ENCODE data around the gene FNDC3B. TPM values are rescaled to one million over a fixed set of nuclear protein-coding genes. Genes with fewer than 3 reads are reported as not detected.

FNDC3B gene
- total RNA-seq, 2 donors from 2014 or later, result 57.6 to 69.3 TPM

- no peak overlapping the region for H3K27ac ChIP-seq
- TF ChIP-seq, protein P1, sequence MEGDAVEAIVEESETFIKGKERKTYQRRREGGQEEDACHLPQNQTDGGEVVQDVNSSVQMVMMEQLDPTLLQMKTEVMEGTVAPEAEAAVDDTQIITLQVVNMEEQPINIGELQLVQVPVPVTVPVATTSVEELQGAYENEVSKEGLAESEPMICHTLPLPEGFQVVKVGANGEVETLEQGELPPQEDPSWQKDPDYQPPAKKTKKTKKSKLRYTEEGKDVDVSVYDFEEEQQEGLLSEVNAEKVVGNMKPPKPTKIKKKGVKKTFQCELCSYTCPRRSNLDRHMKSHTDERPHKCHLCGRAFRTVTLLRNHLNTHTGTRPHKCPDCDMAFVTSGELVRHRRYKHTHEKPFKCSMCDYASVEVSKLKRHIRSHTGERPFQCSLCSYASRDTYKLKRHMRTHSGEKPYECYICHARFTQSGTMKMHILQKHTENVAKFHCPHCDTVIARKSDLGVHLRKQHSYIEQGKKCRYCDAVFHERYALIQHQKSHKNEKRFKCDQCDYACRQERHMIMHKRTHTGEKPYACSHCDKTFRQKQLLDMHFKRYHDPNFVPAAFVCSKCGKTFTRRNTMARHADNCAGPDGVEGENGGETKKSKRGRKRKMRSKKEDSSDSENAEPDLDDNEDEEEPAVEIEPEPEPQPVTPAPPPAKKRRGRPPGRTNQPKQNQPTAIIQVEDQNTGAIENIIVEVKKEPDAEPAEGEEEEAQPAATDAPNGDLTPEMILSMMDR (IDR thresholded peaks at IDR 0.05), result no peak
- H3K4me1 ChIP-seq, result peaks cover 0 to 2% of the 10 kb centered on the region in 2 donors
- DNase-seq (ENCODE audit: low spot score), result no peak
- H3K27me3 ChIP-seq, result no peaks in the 10 kb centered on the region
- H3K4me3 ChIP-seq, result no peak overlapping the region
- no peaks in the 10 kb centered on the region for H3K9me3 ChIP-seq
- peaks cover 77% of the 10 kb centered on the region for H3K36me3 ChIP-seq
These were observed 303.7 kb downstream of the FNDC3B start for GRCh38 chr3:172343117-172343516.

DNA sequence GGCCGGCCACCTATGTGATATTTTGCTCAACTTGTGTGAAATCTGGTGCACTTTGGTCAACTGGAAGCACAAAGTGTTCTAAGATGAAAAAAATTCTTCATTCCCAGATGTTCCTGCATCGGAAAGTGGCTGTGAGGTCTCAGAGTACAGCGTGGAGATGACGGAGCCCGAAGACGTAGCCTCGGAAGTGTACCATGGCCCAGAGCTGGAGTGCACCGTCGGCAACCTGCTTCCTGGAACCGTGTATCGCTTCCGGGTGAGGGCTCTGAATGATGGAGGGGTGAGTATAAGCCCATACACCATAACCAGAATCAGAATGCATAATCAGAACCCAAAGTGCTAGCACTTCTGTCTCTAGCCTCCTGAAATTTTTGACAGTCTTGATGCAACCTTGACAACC is 304.6 kb downstream of the FNDC3B start:
- H3K27me3 ChIP-seq, result no peaks in the 10 kb centered on the region
- no peak for DNase-seq (ENCODE audit: low spot score)
- H3K36me3 ChIP-seq, result peaks cover 77% of the 10 kb centered on the region
- TF ChIP-seq, protein P1 (IDR thresholded peaks at IDR 0.05), result no peak
- no peak overlapping the region for H3K4me3 ChIP-seq
- no peak overlapping the region for H3K27ac ChIP-seq
- H3K9me3 ChIP-seq, result no peaks in the 10 kb centered on the region
- peaks cover 0 to 5% of the 10 kb centered on the region in 2 donors for H3K4me1 ChIP-seq

GRCh38 chr3:172346161-172346560 is 306.8 kb downstream of the FNDC3B start:
- DNase-seq (ENCODE audit: low spot score), result no peak
- no peaks in the 10 kb centered on the region for H3K27me3 ChIP-seq
- H3K36me3 ChIP-seq, result peaks cover 80% of the 10 kb centered on the region
- H3K4me1 ChIP-seq, result peaks cover 0 to 5% of the 10 kb centered on the region in 2 donors
- H3K4me3 ChIP-seq, result no peak overlapping the region
- H3K9me3 ChIP-seq, result no peaks in the 10 kb centered on the region
- TF ChIP-seq, protein P1 (IDR thresholded peaks at IDR 0.05), result no peak
- H3K27ac ChIP-seq, result no peak overlapping the region

DNA sequence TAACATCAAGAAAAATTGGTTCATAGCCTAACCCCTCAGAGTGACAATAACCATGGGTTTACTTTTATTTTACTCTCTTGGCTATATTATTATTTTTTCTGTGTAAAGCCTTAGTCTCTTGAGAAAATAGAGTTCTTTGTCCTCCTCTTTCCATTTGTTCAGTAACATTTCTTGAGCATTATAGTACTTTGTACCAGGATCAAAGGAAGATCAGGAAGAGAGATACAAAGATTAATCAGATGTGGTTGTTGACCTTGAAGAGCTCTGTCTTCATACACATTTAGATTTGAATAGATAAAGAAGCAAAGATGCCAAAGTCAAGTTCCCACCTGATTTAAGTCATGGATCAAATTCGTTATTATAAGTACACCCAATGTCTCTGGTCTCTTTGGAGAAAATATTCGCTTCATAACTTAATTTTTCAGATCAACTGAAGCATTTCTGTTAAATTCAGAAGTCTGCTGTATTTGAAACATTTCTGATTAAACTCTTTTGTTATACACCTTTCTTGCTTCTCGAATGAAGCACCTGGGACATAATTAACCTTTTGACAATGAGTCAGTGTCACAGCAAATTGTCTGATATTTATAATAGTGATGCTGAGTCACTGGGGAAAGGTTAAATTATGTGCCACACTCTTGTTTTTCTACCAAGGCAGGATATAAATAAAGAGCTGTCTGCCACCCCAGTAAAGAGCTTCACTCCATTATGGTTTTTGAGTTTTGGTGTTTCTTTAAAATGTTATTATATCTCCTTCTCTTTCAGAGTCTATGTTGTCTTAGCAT is 308.7 kb downstream of the FNDC3B start:
- peaks cover 0 to 5% of the 10 kb centered on the region in 2 donors for H3K4me1 ChIP-seq
- no peak for DNase-seq (ENCODE audit: low spot score)
- no peaks in the 10 kb centered on the region for H3K9me3 ChIP-seq
- TF ChIP-seq, protein P1 (IDR thresholded peaks at IDR 0.05), result no peak
- no peak overlapping the region for H3K27ac ChIP-seq
- no peaks in the 10 kb centered on the region for H3K27me3 ChIP-seq
- no peak overlapping the region for H3K4me3 ChIP-seq
- H3K36me3 ChIP-seq, result peaks cover 79% of the 10 kb centered on the region

GRCh38 chr3:172351895-172352466 is 312.6 kb downstream of the FNDC3B start:
- TF ChIP-seq, protein P1 (IDR thresholded peaks at IDR 0.05), result no peak
- H3K27ac ChIP-seq, result no peak overlapping the region
- peaks cover 0 to 15% of the 10 kb centered on the region in 2 donors for H3K4me1 ChIP-seq
- H3K27me3 ChIP-seq, result no peaks in the 10 kb centered on the region
- no peak overlapping the region for H3K4me3 ChIP-seq
- H3K36me3 ChIP-seq, result peaks cover 52% of the 10 kb centered on the region
- DNase-seq (ENCODE audit: low spot score), result no peak
- no peaks in the 10 kb centered on the region for H3K9me3 ChIP-seq

Data from right atrium auricular region (tissue), 2 donors.